ENCODE measurements around the gene LIMS1. TPM values are rescaled to one million over a fixed set of nuclear protein-coding genes. Genes with fewer than 3 reads are reported as not detected.

LIMS1 gene
- total RNA-seq, 1 experiment from 2014 or later: 56.2 TPM

- ChIA-PET RAD21 (ENCODE audit: low non-redundant PET in 1 of 2, low total read pairs in 2 of 2, uncharacterized antibody in 2 of 2, unreplicated experiment in 2 of 2) (no interaction called here), POLR2A (no interaction called here), CTCF (no interaction called here)
- no peaks in the 10 kb centered on the region for H3K9me3 ChIP-seq (ENCODE audit: control insufficient read depth in 1 of 2, insufficient read depth in 1 of 2, low read depth in 1 of 2, low read length in 2 of 2)
- intact Hi-C loops (cut with micrococcal nuclease): no loop called here
- no TSS peak for BruUV-seq (replicated peaks)
- no peaks in the 10 kb centered on the region for H3K9me2 ChIP-seq (ENCODE audit: insufficient read depth)
- no peak overlapping the region for H3K9ac ChIP-seq (ENCODE audit: low read length)
- DNase-seq (ENCODE audit: low read depth, low spot score) (no peak), ATAC-seq (no peak)
- H3K4me3 ChIP-seq (replicated peaks in 1 of 2; ENCODE audit: low read depth in 1 of 2, low read length in 2 of 2): no peak overlapping the region
- no peaks in the 10 kb centered on the region for H3K27me3 ChIP-seq (ENCODE audit: insufficient read depth, low read length)
- H3K4me2 ChIP-seq (ENCODE audit: low read length): no peak overlapping the region
- no peak for TF ChIP-seq SIN3A (IDR thresholded peaks at IDR 0.05; ENCODE audit: low read depth)
- no peak for TF ChIP-seq ATF3 (IDR thresholded peaks at IDR 0.05)
- TF ChIP-seq CEBPB (IDR thresholded peaks at IDR 0.05; ENCODE audit: low read depth): no peak
- TF ChIP-seq CBX3 (IDR thresholded peaks at IDR 0.05; ENCODE audit: low read depth): no peak
- no peak for TF ChIP-seq FOSL1 (IDR thresholded peaks at IDR 0.05; ENCODE audit: low read depth)
- no peak for TF ChIP-seq POLR2A (IDR thresholded peaks at IDR 0.05; ENCODE audit: borderline replicate concordance, extremely low read depth, insufficient read depth, insufficient read length)
- no peak for TF ChIP-seq EZH2phosphoT487 (IDR thresholded peaks at IDR 0.05; ENCODE audit: borderline replicate concordance)
- TF ChIP-seq TCF7L2 (IDR thresholded peaks at IDR 0.05; ENCODE audit: borderline replicate concordance, extremely low read depth, insufficient read depth, insufficient read length): no peak
- no peak for TF ChIP-seq ZBTB33 (IDR thresholded peaks at IDR 0.05; ENCODE audit: extremely low read depth, insufficient replicate concordance, low read length)
- TF ChIP-seq REST (IDR thresholded peaks at IDR 0.05; ENCODE audit: low read depth): no peak
- TF ChIP-seq EGR1 (IDR thresholded peaks at IDR 0.05; ENCODE audit: low read depth): no peak
- TF ChIP-seq ZFX (IDR thresholded peaks at IDR 0.05): no peak
- TF ChIP-seq EZH2 (IDR thresholded peaks at IDR 0.05): no peak
- no peak for TF ChIP-seq JUND (IDR thresholded peaks at IDR 0.05)
- no peak for TF ChIP-seq RAD21 (IDR thresholded peaks at IDR 0.05; ENCODE audit: low read depth)
- TF ChIP-seq YY1 (IDR thresholded peaks at IDR 0.05; ENCODE audit: extremely low read depth, insufficient replicate concordance, low read depth, low read length): no peak
- no peak for TF ChIP-seq SP1 (IDR thresholded peaks at IDR 0.05; ENCODE audit: low read depth)
- TF ChIP-seq ELF1 (IDR thresholded peaks at IDR 0.05; ENCODE audit: borderline replicate concordance, low read depth): no peak
- H4K20me1 ChIP-seq (ENCODE audit: insufficient read depth): 0 out of 2 replicates have a peak, but pooled peaks cover 6% of the 10 kb centered on the region
- no peak overlapping the region for H3K27ac ChIP-seq (ENCODE audit: low read depth, low read length)
- peaks cover 60% of the 10 kb centered on the region for H3K79me2 ChIP-seq (ENCODE audit: insufficient read depth, low read length)
- H3K36me3 ChIP-seq (ENCODE audit: control insufficient read depth in 1 of 2, insufficient read depth in 2 of 2, low read length in 2 of 2): no peaks in the 10 kb centered on the region
- no peak overlapping the region for H2AFZ ChIP-seq (ENCODE audit: low read depth, low read length, poor library complexity, severe bottlenecking)
- peaks cover 0 to 2% of the 10 kb centered on the region in 2 experiments; a peak in 1 of 4 replicates for H3K4me1 ChIP-seq (ENCODE audit: control insufficient read depth in 1 of 2, insufficient read depth in 2 of 2, low read length in 2 of 2)
Measured at GRCh38 chr2:108629417-108629816, 95.1 kb downstream of the LIMS1 start.
